Measurements from ENCODE around the gene MMP28. TPM values are rescaled to one million over a fixed set of nuclear protein-coding genes. Genes with fewer than 3 reads are reported as not detected.

The MMP28 gene
- 8.1 TPM for total RNA-seq

- peaks cover 16% of the 10 kb centered on the region for H3K4me1 ChIP-seq (ENCODE audit: insufficient read depth, low read length)
- H3K27me3 ChIP-seq (ENCODE audit: insufficient read depth, low read length) = peaks cover 64% of the 10 kb centered on the region
- H3K4me3 ChIP-seq (ENCODE audit: low read length) = peak within 1 kb of the TSS; percentile 25
- no peaks in the 10 kb centered on the region for H3K9me3 ChIP-seq (ENCODE audit: low read depth, low read length)
Observed at GRCh38 chr17:35795007-35795870, at the start of gene MMP28. MMP28 (minus strand) TSS chr17:35795641; CDS start chr17:35795377, 264 bp downstream.

- Histone ChIP-seq H3K4me1 (ENCODE audit: insufficient read depth, low read length) (no peaks in the 10 kb centered on the region), H3K9me3 (ENCODE audit: low read depth, low read length) (no peaks in the 10 kb centered on the region), H3K27me3 (ENCODE audit: insufficient read depth, low read length) (no peaks in the 10 kb centered on the region), H3K4me3 (ENCODE audit: low read length) (no peak overlapping the region)
Observed at GRCh38 chr17:35844547-35844946, 49.1 kb upstream of the MMP28 start.

GRCh38 chr17:35843698-35844097 is 48.3 kb upstream of the MMP28 start:
- H3K4me1 ChIP-seq (ENCODE audit: insufficient read depth, low read length) = no peaks in the 10 kb centered on the region
- no peaks in the 10 kb centered on the region for H3K27me3 ChIP-seq (ENCODE audit: insufficient read depth, low read length)
- no peaks in the 10 kb centered on the region for H3K9me3 ChIP-seq (ENCODE audit: low read depth, low read length)
- H3K4me3 ChIP-seq (ENCODE audit: low read length) = no peak overlapping the region

- Histone ChIP-seq H3K4me3 (ENCODE audit: low read length) (no peak overlapping the region), H3K4me1 (ENCODE audit: insufficient read depth, low read length) (no peaks in the 10 kb centered on the region), H3K27me3 (ENCODE audit: insufficient read depth, low read length) (no peaks in the 10 kb centered on the region), H3K9me3 (ENCODE audit: low read depth, low read length) (no peaks in the 10 kb centered on the region)
Observed at GRCh38 chr17:35842239-35842638, 46.8 kb upstream of the MMP28 start.

GRCh38 chr17:35841505-35841904 is 46.1 kb upstream of the MMP28 start:
- H3K4me1 ChIP-seq (ENCODE audit: insufficient read depth, low read length) = no peaks in the 10 kb centered on the region
- no peak overlapping the region for H3K4me3 ChIP-seq (ENCODE audit: low read length)
- no peaks in the 10 kb centered on the region for H3K27me3 ChIP-seq (ENCODE audit: insufficient read depth, low read length)
- H3K9me3 ChIP-seq (ENCODE audit: low read depth, low read length) = no peaks in the 10 kb centered on the region

- Histone ChIP-seq H3K4me3 (ENCODE audit: low read length) (no peak overlapping the region), H3K27me3 (ENCODE audit: insufficient read depth, low read length) (no peaks in the 10 kb centered on the region), H3K4me1 (ENCODE audit: insufficient read depth, low read length) (no peaks in the 10 kb centered on the region), H3K9me3 (ENCODE audit: low read depth, low read length) (no peaks in the 10 kb centered on the region)
Observed at GRCh38 chr17:35841101-35841500, 45.7 kb upstream of the MMP28 start.

- Histone ChIP-seq H3K4me3 (ENCODE audit: low read length) (no peak overlapping the region), H3K9me3 (ENCODE audit: low read depth, low read length) (no peaks in the 10 kb centered on the region), H3K27me3 (ENCODE audit: insufficient read depth, low read length) (no peaks in the 10 kb centered on the region), H3K4me1 (ENCODE audit: insufficient read depth, low read length) (no peaks in the 10 kb centered on the region)
Observed at GRCh38 chr17:35825206-35825605, 29.8 kb upstream of the MMP28 start.

- H3K4me3 ChIP-seq (ENCODE audit: low read length) = no peak overlapping the region
- H3K9me3 ChIP-seq (ENCODE audit: low read depth, low read length) = no peaks in the 10 kb centered on the region
- H3K4me1 ChIP-seq (ENCODE audit: insufficient read depth, low read length) = peaks cover 11% of the 10 kb centered on the region
- H3K27me3 ChIP-seq (ENCODE audit: insufficient read depth, low read length) = no peaks in the 10 kb centered on the region
Observed at GRCh38 chr17:35821308-35821707, 25.9 kb upstream of the MMP28 start.

- Histone ChIP-seq H3K4me3 (ENCODE audit: low read length) (no peak overlapping the region), H3K9me3 (ENCODE audit: low read depth, low read length) (no peaks in the 10 kb centered on the region), H3K27me3 (ENCODE audit: insufficient read depth, low read length) (no peaks in the 10 kb centered on the region), H3K4me1 (ENCODE audit: insufficient read depth, low read length) (peaks cover 16% of the 10 kb centered on the region)
Observed at GRCh38 chr17:35819455-35819854, 24.0 kb upstream of the MMP28 start.

GRCh38 chr17:35817196-35817595 is 21.8 kb upstream of the MMP28 start:
- H3K27me3 ChIP-seq (ENCODE audit: insufficient read depth, low read length) = no peaks in the 10 kb centered on the region
- H3K9me3 ChIP-seq (ENCODE audit: low read depth, low read length) = no peaks in the 10 kb centered on the region
- H3K4me3 ChIP-seq (ENCODE audit: low read length) = no peak overlapping the region
- peaks cover 28% of the 10 kb centered on the region for H3K4me1 ChIP-seq (ENCODE audit: insufficient read depth, low read length)

GRCh38 chr17:35816723-35817122 is 21.3 kb upstream of the MMP28 start:
- Histone ChIP-seq H3K9me3 (ENCODE audit: low read depth, low read length) (no peaks in the 10 kb centered on the region), H3K4me1 (ENCODE audit: insufficient read depth, low read length) (peaks cover 32% of the 10 kb centered on the region), H3K27me3 (ENCODE audit: insufficient read depth, low read length) (no peaks in the 10 kb centered on the region), H3K4me3 (ENCODE audit: low read length) (no peak overlapping the region)

- Histone ChIP-seq H3K27me3 (ENCODE audit: insufficient read depth, low read length) (no peaks in the 10 kb centered on the region), H3K4me3 (ENCODE audit: low read length) (no peak overlapping the region), H3K9me3 (ENCODE audit: low read depth, low read length) (no peaks in the 10 kb centered on the region), H3K4me1 (ENCODE audit: insufficient read depth, low read length) (peaks cover 49% of the 10 kb centered on the region)
Observed at GRCh38 chr17:35812456-35812855, 17.0 kb upstream of the MMP28 start.

- H3K4me1 ChIP-seq (ENCODE audit: insufficient read depth, low read length) = peaks cover 45% of the 10 kb centered on the region
- no peaks in the 10 kb centered on the region for H3K9me3 ChIP-seq (ENCODE audit: low read depth, low read length)
- no peaks in the 10 kb centered on the region for H3K27me3 ChIP-seq (ENCODE audit: insufficient read depth, low read length)
- no peak overlapping the region for H3K4me3 ChIP-seq (ENCODE audit: low read length)
Observed at GRCh38 chr17:35811759-35812158, 16.3 kb upstream of the MMP28 start.

GRCh38 chr17:35809855-35810461 is 14.5 kb upstream of the MMP28 start:
- Histone ChIP-seq H3K9me3 (ENCODE audit: low read depth, low read length) (no peaks in the 10 kb centered on the region), H3K4me3 (ENCODE audit: low read length) (peak overlapping the region; percentile 85), H3K27me3 (ENCODE audit: insufficient read depth, low read length) (no peaks in the 10 kb centered on the region), H3K4me1 (ENCODE audit: insufficient read depth, low read length) (peaks cover 39% of the 10 kb centered on the region)

GRCh38 chr17:35808962-35809854 is 13.8 kb upstream of the MMP28 start, which contains the start of gene TAF15:
TAF15 (plus strand) TSS chr17:35809484; CDS start chr17:35809570, 86 bp downstream.
- no peaks in the 10 kb centered on the region for H3K9me3 ChIP-seq (ENCODE audit: low read depth, low read length)
- no peaks in the 10 kb centered on the region for H3K27me3 ChIP-seq (ENCODE audit: insufficient read depth, low read length)
- peaks cover 45% of the 10 kb centered on the region for H3K4me1 ChIP-seq (ENCODE audit: insufficient read depth, low read length)
- H3K4me3 ChIP-seq (ENCODE audit: low read length) = peak within 1 kb of the TSS; percentile 85

Measured in mononuclear cell (primary cell).